SKM-1 treated with dmso at 0.1 percent for 144 hours (cell line): ENCODE measurements around the gene OR52E6.

ENCODE experiments used
- DNase-seq: peaks from one replicate; lab custom pipeline; 2025; ENCODE audit not compliant: unreplicated experiment; lab: John Stamatoyannopoulos, UW

OR52E6 gene

DNA sequence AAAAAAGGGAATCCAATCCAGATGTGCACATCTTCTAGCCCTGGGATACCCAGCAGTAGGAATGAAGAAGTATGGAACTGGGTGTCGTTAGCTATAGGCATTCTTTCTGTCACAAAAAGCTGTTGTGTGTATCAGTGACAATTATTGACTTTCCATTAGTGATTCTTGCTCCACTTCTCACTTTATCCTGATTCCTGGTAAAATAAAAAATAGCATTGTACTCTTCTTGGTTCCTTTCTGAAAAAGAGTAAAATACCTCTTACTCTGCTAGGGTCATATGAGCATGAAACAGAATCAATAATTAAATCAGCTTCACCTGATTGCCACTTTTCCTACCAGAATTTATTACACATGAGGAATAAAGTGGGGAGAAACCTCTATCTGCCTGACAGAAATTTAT lies at the start of gene OR52E6:
Gene OR52E6, minus strand, starts transcription at position 101 of the 400 bp plus-strand sequence. Its CDS starts 0 bp downstream, at position 101.
- no peak for DNase-seq

- DNase-seq: peak; percentile 47
These were observed 49.6 kb upstream of the OR52E6 start for GRCh38 chr11:5891216-5891800.

- DNase-seq: no peak
These were observed 46.0 kb upstream of the OR52E6 start for GRCh38 chr11:5887661-5888060.

- no peak for DNase-seq
These were observed 45.5 kb upstream of the OR52E6 start for GRCh38 chr11:5887172-5887571.

- DNase-seq: no peak
These were observed 40.1 kb upstream of the OR52E6 start for GRCh38 chr11:5881756-5882155.

- no peak for DNase-seq
These were observed 38.6 kb upstream of the OR52E6 start, which contains the start of gene OR52E4 for GRCh38 chr11:5880329-5880728. Gene OR52E4 (plus strand): TSS chr11:5880629. CDS start chr11:5884293, 3,664 bp downstream.

- DNase-seq: no peak
These were observed 36.9 kb upstream of the OR52E6 start for GRCh38 chr11:5878564-5878963.

DNA sequence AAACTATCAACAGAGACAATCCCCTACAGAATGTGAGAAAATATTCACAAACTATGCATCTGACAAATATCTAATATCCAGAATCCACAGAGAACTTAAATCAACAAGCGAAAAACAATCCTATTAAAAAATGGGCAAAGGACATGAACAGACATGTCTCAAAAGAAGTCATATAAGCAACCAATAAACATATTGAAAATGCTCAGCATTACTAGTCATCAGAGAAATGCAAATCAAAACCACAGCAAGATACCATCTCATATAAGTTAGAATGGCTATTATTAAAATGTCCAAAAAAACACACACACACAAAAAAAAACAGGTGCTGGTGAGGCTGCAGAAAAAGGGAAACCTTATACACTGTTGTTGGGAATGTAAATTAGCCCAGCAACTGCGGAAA lies 24.1 kb upstream of the OR52E6 start:
- DNase-seq: no peak

- no peak for DNase-seq
These were observed 15.9 kb upstream of the OR52E6 start, which contains the start of gene OR52E8 for GRCh38 chr11:5857590-5857989. Gene OR52E8 (minus strand): TSS chr11:5857690. CDS start chr11:5857690, 0 bp downstream.

DNA sequence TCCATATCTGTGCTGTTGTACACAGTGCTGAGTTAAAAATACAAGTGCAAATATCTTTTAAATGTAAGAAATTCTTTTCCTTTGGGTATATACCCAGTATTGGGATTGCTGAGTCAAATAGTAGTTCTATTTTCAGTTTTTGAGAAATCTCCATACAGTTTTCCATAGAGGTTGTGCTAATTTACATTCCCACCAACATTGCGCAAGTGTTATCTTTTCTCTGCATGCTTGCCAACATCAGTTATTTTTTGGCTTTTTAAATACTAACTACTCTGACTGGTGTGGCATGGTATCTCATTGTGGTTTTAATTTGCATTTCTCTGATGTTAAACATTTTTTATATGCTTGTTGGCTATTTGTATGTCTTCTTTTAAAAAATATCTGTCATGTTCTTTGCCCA lies 9.3 kb upstream of the OR52E6 start:
- no peak for DNase-seq

- no peak for DNase-seq
These were observed 6.0 kb upstream of the OR52E6 start for GRCh38 chr11:5847711-5848110.

- DNase-seq: no peak
These were observed 5.0 kb upstream of the OR52E6 start for GRCh38 chr11:5846701-5847100.

GRCh38 chr11:5837695-5838094 lies 4.0 kb downstream of the OR52E6 start:
- no peak for DNase-seq

DNA sequence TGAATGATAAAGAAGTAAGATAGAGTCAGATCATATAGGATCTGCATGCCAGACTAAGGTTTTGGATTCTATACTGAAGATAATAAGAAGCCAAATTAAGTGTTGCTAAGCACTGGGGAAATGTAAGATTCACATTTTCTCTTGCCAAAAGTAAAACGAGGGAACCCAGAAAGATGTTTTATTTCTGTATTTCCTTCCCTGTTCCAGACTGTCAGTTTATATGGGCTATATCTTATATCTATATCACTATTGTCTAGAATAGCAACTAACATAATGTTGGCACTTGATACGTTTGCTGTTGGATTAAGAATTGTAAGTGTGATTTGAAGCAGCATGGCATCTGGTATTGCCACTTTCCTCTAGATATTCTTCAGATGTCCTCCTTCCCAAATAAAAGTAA lies 8.3 kb downstream of the OR52E6 start:
- no peak for DNase-seq

GRCh38 chr11:5831196-5831829 lies 10.4 kb downstream of the OR52E6 start:
- no peak for DNase-seq

- no peak for DNase-seq
These were observed 23.3 kb downstream of the OR52E6 start for GRCh38 chr11:5818245-5818886.

DNA sequence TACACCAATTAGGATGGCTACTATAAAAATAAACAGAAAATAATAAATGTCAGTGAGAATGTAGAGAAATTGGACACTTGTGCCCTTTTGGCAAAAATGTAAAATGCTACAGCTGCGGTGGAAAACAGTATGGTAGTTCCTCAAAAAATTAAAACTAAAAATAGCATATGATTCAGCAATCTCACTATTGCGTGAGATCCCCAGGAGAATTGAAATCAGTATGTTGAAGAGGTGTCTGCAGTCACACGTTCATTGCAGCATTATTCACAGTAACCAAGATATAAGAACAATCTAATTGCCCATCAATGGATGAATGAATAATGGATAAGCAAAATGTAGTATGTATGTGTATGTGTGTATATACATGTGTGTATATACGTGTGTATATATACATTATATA lies 26.2 kb downstream of the OR52E6 start:
- DNase-seq: peak; percentile 94

GRCh38 chr11:5809905-5810795 lies 31.5 kb downstream of the OR52E6 start:
- no peak for DNase-seq

GRCh38 chr11:5809122-5809519 lies 32.6 kb downstream of the OR52E6 start:
- no peak for DNase-seq

DNA sequence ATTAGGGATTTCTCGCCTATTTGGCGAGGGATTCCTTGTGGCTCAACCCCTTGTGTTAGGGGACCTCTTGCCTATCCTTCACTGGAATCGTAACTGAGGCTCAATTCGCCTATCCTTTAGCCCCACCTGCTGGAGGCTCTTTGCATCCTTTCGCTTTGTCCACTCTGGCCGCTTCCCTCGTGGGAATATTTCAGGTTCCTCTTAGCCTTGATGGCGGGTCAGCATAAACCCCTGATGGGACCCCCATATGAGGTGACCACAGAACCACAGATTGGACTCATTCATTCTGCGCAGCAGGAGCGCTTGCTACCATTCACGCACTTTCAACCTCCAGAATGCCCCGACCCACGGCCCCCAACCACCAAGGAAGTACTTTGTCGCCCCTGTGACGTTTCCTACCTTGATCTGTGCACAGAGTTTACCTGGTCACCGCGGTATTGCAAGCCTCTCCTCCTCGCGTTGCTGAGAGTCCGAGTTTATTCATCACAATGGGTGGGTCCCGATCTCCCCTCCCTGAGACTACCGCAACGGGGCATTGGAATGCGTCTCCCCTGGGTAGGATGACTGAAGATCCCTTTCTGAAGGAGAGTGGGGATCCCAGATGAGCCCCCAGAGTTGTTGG lies 33.1 kb downstream of the OR52E6 start, which contains the start of gene OR52N2:
Gene OR52N2, plus strand, starts transcription at position 425 of the 622 bp plus-strand sequence. CDS start 11,412 bp downstream, outside the sequence.
- peak; percentile 58 for DNase-seq

DNA sequence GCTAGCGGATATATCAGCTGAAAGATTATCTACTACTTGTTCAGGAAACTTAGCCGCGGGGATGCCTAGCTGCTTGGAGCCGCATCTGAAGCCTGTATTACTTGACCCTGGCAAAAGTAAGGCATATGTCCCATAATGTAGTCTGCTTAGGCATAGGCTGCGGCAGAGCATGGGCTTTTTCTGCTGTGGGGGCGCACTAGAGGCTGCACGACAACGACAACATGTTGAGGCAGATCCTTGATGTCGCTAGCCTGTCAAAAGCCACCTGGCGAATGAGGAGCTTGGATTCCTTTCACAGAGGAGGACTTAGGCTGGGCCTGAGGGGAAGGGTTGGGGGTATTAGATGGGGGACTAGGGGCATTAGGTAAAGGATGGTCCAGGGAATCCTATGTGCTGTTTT lies 34.1 kb downstream of the OR52E6 start:
- DNase-seq: no peak
